Coronary artery (tissue), 2 donors: ENCODE results near the gene KCNQ1.

ENCODE experiments used
- DNase-seq: peaks from one replicate; pipeline ENCODE4 v3.0.0-alpha.2; 2017; ENCODE audit warnings: low spot score
- H3K27ac ChIP-seq, 2 donors: fragments of 200-600 bp; sonication (generic); one replicate each; pipeline ENCODE4 v1.5.1; 2016 to 2019
- H3K4me3 ChIP-seq: fragments of 200-600 bp; sonication (generic); 2 replicates; pipeline ENCODE4 v1.5.1; 2016; ENCODE audit warnings: mild to moderate bottlenecking, moderate library complexity
- TF ChIP-seq, protein P1 (sequence below): fragments of 200-600 bp; sonication (generic); IDR thresholded peaks from one replicate; pipeline ENCODE4 v1.5.1; 2019; ENCODE audit warnings: antibody characterized with exemption

KCNQ1 gene

DNA sequence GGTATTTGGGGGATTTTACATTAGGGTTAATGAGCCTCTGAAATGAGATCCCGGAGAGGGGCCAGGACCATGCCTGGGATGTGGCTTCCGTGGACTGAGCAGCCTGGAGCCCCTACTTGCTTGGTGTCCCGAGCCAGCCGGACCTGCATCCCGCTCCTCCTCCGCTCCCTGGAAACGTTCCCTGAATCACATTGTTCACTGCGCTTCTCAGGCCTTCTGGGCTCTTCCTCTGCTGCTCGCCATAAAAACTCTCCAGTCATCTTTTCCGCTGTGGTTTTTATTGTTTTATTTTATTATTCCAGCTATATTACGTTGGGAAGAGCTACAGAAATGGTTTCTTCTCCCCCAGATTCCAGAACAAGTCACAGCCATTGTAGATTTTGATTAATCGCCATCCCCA is 268.3 kb downstream of the KCNQ1 start:
- TF ChIP-seq, protein P1, sequence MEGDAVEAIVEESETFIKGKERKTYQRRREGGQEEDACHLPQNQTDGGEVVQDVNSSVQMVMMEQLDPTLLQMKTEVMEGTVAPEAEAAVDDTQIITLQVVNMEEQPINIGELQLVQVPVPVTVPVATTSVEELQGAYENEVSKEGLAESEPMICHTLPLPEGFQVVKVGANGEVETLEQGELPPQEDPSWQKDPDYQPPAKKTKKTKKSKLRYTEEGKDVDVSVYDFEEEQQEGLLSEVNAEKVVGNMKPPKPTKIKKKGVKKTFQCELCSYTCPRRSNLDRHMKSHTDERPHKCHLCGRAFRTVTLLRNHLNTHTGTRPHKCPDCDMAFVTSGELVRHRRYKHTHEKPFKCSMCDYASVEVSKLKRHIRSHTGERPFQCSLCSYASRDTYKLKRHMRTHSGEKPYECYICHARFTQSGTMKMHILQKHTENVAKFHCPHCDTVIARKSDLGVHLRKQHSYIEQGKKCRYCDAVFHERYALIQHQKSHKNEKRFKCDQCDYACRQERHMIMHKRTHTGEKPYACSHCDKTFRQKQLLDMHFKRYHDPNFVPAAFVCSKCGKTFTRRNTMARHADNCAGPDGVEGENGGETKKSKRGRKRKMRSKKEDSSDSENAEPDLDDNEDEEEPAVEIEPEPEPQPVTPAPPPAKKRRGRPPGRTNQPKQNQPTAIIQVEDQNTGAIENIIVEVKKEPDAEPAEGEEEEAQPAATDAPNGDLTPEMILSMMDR, result no peak
- Histone ChIP-seq H3K27ac (no peak overlapping the region), H3K4me3 (no peak overlapping the region)
- DNase-seq, result no peak

DNA sequence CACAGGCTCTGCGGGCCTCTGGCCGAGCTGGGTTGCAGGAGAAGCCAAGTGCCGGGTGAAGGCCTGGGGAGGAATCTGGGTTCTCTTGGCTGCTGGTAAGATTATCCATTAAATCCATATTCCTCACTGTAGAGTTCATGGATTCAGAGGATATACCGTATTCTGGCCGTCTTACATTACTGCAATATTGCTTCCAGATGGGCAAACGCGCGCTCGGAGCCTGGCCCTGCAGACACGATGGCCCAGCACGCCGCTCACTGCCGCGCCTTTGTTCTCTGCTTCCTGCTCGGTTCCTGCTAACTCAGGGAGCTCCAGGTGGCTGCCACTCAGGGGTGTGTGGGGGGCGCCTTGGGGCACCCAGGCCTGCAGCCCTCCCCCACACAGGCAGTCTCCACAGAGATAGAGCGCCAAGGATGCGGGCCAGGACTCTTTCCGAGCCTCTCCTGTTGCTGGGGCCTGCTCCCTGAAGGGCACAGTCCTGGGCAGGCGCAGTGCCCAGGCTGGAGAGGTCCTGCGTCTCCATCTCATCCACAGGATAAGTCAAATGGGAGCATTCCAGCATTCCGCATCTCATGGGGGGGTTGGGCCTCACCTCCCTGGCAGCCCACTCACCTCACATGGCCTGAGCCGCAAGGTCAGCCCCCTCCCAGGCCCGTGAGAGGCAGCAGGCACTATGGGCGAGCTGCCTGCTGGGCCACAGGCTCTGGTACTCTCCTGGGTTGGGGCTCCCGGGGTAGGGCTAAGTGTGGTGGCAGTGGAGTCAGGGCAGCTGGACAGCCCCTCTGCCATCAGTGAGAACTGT is 269.1 kb downstream of the KCNQ1 start:
- DNase-seq, result no peak
- TF ChIP-seq, protein P1, result no peak
- Histone ChIP-seq H3K27ac (no peak overlapping the region), H3K4me3 (no peak overlapping the region)

DNA sequence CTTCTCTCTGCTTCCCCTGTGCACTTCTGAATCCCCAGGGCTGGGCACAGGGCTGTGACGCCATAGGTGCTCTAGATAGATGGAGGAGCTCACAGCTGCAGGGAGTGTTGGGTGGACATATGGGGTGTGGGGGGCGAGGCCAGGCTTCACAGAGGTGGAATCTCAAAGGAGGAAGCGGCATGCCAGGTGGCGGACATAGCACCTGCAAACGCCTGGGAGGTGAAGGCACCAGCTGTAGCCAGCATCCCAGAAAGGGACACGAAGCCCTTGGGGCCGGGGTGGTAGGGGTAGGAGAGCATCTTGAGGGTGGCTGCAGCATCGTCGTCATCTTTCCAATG is 269.6 kb downstream of the KCNQ1 start:
- TF ChIP-seq, protein P1, result no peak
- no peak overlapping the region for H3K4me3 ChIP-seq
- DNase-seq, result no peak

DNA sequence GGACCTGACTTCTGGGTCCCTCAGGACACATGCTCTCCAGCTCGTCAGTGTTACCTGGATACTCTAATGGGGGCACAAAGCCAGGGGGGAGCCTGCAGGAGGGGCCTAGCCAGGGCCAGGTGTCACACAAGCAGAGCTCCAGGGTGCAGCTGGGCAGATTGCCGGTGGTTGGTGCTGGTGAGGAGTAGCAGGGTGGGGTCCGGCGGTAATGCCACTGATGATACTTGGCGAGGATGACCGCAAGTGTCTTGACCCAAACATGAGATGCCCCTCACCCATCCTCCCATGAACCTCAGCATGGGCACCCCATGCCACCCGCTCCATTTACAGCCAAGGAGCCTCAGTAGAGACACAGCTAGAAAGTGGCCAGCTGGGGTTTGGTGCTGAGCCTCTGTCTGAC is 270.1 kb downstream of the KCNQ1 start:
- no peak for DNase-seq
- Histone ChIP-seq H3K27ac (no peak overlapping the region), H3K4me3 (no peak overlapping the region)
- TF ChIP-seq, protein P1, result no peak

More for the DNA sequence above, 269.6 kb downstream of the KCNQ1 start:
- no peak overlapping the region for H3K27ac ChIP-seq

DNA sequence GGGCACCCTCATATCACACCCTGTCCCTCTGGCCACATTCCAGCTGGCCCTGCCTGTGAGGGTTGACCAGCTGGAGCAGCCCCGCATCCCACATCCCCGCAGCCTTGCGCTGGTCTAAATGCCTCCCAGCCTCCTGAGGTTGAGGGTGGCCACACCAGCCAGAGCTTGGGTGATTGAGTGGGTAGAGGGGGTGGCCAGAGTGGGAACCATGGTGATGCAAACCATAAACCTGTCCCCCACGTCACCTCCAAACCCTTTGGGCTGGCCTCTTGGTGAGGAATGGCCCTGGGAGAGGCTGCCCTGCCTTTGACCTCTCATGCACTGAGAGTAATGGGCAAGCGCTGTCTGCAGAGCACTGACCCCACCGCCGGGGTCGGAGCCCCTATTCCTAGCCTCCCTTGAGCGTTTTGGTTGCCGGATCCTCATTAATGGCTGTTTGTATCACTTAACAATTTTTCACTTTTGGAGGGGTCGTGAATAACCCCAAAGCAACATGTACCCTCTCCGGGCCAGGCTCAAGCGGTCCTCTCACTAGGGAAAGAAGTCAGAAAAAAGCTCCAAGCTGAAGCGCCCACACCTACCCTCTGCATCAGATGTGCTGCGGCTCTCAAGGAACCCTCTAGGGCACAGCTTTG is 271.0 kb downstream of the KCNQ1 start:
- DNase-seq, result no peak
- no peak overlapping the region for H3K27ac ChIP-seq
- TF ChIP-seq, protein P1, result no peak
- H3K4me3 ChIP-seq, result no peak overlapping the region

DNA sequence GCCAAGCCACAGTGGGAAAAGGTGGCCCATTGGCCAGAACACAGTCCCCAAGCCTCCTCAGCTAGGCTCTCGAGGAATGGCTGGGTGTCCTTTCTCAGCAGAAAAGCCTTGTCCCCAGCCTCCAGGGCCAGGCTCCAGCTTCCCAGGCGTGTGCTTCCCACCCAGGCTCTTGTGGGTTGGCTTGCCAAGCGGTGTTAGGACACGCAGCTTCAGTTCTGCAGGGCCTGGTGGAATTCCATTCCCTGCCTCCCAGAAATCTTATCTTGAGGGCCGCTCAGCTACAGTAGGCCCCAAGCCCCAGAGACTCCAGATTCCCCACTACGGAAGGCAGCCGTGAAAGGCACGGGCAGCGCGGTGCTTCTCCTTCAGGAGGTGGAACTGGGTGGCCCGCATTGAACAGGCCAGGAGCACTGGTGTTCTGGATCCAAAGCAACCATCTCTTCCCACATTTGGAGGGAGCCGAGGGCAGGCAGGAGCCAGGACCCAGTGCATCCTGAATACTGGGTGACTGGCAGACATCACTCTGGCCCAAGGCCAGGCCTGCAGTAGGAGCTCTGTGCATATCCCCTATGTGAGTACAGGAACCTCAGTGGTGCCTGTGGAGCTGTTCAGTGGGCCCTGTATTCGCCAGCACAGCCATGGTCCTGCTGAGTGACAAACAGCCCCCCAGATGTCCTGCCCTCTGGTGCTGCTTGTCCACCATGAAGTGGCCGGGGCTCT is 271.7 kb downstream of the KCNQ1 start:
- no peak for DNase-seq
- TF ChIP-seq, protein P1, result no peak
- no peak overlapping the region for H3K4me3 ChIP-seq
- H3K27ac ChIP-seq, result no peak overlapping the region
